Measurements from ENCODE around the gene CKMT1A.
"Not testable (repeated sequence)": the region's sequence is repeated elsewhere in the genome, so short reads cannot be mapped to it uniquely, and the experiment has no call there.

- TF ChIP-seq CTCF, POLR2A (IDR thresholded peaks at IDR 0.05): not testable (repeated sequence)
Measured at GRCh38 chr15:43649430-43649926, 44.2 kb upstream of the CKMT1A start.
